ENCODE results near the gene SLC39A10.
"Not testable (repeated sequence)": the region's sequence is repeated elsewhere in the genome, so short reads cannot be mapped to it uniquely, and the experiment has no call there.

Gene SLC39A10, protein sequence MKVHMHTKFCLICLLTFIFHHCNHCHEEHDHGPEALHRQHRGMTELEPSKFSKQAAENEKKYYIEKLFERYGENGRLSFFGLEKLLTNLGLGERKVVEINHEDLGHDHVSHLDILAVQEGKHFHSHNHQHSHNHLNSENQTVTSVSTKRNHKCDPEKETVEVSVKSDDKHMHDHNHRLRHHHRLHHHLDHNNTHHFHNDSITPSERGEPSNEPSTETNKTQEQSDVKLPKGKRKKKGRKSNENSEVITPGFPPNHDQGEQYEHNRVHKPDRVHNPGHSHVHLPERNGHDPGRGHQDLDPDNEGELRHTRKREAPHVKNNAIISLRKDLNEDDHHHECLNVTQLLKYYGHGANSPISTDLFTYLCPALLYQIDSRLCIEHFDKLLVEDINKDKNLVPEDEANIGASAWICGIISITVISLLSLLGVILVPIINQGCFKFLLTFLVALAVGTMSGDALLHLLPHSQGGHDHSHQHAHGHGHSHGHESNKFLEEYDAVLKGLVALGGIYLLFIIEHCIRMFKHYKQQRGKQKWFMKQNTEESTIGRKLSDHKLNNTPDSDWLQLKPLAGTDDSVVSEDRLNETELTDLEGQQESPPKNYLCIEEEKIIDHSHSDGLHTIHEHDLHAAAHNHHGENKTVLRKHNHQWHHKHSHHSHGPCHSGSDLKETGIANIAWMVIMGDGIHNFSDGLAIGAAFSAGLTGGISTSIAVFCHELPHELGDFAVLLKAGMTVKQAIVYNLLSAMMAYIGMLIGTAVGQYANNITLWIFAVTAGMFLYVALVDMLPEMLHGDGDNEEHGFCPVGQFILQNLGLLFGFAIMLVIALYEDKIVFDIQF

DNA sequence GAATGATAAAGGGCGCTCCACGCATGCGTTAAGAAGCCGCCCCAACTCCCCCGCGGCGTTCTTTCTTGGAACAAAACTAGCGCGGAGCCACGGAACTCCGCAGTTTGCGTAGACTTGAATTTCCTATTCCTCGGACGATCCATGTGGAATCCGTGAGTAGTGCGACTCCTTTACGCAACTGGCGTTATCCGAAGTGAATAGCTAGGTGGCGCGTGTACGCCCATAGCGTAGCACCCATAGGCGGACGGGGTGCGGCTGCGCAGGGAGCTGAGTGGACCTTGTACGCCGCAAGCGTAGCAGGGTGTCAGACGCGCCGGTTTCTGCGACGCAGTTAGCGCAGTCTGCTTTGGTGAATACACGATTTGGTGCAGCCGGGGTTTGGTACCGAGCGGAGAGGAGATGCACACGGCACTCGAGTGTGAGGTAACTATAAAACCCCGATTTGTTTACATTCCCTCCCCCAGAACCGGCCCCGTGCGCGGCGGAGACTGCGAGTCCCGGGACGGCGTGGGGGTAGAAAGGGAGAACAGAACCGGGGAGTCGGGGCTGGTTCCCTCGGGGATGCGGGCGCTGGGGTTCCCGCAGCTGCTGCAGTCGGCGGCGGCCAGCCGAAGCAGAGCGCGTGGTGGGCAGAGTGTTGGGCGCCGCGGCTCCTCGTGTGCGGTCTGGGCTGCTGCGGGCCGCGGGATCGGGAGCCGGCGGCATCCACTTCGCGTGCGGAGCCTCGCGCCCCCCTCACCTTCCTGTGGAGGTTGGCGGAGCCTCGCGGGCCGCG lies at the start of gene SLC39A10:
Gene SLC39A10 (plus strand): TSS at position 368 of the 775 bp plus-strand sequence. CDS start 22,817 bp downstream, outside the sequence.
- DNase-seq: peak; percentile 99

DNA sequence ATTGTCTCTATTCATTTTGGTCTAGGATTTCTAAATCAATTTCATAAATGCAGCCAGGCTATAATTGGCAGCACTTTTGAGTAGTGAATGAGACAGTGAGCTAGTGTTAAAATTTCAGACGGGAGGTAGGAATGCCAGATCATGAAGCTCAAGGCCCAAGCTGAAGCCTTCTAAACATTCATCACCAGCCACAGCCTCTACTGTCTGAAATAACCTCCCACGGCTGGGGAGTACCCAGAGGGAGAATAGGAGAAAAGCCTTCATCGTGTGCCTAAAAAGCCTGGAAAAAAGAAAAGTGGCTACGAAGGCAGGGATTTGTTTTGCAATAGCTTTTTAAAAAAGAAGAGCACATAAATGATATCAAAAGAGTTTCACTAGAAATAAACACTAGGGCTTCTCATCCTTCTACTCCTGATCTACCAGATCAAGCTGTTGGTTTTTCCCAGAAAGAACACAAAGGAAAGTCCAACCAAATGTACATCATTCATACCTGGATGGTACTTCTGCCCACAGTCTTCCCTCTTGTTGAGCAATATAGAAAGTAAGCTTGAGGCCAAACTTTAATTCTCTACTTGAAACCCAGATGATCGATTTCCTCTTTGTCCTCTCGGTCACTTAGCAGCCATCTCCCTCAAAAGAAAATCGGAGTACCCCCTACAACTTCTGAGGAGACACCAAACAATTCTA lies 48.1 kb upstream of the SLC39A10 start:
- no peak for DNase-seq

DNA sequence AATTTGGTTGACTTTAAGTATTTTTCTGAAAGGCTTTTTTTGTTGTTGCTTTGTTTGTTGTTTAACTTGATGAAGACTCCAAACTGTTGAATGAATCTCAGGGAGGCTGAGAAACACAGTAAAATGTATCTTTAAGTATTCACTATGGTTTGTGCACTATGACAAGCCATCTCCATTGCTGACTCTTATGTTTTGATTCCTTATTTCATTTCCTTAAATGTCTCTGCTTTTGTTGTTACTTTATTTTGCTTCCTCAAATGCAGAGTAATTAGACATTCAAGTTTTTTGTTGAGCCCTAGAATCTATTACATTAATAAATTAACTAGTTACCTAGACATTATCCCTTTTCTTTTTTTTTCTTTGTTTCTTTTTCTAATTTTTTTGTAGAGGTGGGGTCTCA lies 46.3 kb upstream of the SLC39A10 start:
- no peak for DNase-seq

DNA sequence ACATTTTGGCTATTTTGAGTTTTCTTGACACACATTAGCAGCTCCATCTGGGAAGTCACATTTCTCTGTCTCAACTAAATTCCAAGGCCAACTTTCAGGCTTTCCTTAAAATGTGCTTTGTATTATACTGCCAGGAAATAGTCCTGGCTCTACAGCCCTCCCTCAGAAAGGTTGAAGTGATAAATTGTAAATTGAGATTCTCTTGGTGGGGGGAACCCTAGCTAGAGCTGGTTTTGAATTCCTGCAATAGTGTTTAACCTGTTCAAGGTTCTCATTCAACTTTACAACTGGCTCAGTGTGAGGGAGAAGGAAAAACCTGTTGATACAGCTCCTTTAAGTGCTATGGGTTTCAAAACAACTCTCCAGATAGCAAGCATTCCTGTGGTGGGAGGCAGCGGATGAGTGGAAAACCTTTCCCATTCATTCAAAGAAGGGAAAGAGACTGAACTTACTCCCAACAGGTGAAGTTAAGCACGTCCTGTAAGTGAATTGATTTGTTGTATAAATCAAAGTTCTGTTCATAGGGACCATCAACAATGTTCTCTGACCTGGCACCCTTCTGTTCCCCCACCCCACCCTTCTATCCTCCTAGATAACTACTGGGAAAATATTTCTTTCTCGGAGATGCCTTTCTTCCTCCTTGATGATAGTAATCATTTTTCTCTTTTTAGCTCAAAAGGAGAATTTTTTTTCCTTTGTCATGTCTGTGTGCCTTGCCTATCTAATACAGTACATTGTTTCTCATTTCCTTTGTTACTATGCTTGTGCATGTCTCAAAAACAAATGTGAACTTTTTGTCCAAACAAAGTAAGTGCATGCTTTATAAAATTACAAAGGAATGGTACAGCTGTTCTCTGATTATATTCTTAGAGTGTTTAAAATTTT lies 44.2 kb upstream of the SLC39A10 start:
- DNase-seq: peak; percentile 27

DNA sequence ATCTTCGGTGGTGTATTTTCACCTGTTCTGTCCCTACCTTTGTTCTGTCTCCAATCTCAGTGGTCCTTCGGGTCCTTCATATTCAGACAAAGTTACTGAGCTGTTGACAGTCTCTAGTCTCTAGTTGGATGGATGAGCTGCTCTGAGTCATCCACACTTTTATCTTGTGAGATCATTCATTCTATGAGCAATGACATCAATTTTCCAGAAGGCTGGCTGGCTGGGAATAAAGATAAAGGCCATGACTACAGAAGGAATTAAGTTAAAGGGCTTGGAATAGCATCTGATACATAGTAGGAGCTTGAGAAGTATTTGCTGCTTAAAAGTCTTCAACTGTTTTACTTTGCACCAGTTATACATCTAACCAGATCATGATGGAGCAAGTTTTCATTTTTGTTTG lies 43.1 kb upstream of the SLC39A10 start:
- peak; percentile 60 for DNase-seq

DNA sequence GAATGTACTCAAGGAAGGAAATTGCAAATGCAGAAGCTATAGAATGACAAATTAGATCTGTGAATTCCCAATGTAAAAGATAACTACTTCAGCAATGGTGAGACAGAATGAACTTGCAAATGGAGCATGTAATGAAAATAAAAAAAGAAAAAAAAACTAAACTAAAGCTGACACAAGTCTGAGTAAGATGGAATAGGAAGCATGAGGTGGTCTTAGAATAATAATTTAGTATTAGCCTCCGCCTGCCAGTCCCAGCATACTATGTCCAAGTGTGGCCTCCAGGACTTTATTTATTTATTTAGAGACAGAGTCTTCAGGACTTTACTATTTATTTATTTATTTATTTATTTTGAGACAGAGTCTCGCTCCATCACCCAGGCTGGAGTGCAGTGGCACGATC lies 37.4 kb upstream of the SLC39A10 start:
- no peak for DNase-seq

DNA sequence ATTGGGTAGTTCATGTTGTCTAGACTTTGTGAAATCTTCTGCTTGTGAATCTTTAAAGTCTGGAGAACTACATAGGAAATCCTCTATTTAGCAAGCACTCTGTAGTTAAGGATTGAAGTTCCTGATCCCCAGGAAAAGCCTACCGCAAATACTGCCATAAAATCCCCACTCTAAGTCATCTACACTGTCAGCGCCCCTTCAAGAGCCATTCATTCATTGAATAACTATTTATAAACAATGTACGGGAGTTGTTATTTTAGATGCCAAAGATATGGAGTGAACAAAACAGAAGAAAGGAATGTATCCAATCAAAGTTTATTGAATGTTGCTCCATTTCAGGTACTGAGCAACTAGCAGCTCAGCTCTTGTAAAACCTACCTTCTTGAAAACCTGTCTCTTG lies 36.5 kb upstream of the SLC39A10 start:
- DNase-seq: no peak

DNA sequence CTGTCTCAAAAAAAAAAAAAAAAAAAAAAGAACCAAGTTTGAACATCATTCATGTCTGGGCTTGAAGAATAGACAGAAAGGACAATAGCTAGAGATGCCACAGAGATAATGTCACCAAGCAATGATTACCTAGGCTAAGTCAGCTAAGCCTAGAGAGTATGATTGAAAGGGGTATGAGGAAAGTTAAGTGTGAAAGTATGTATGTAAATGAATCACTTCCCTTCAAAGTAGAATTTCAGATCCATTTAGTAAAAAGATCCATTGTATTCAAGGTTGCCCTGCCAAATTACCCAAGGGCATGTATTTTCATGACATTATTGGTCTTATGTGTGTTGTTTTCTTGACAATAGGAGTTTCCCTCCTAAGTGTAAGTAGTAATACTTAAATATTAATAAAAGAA lies 34.1 kb upstream of the SLC39A10 start:
- no peak for DNase-seq

DNA sequence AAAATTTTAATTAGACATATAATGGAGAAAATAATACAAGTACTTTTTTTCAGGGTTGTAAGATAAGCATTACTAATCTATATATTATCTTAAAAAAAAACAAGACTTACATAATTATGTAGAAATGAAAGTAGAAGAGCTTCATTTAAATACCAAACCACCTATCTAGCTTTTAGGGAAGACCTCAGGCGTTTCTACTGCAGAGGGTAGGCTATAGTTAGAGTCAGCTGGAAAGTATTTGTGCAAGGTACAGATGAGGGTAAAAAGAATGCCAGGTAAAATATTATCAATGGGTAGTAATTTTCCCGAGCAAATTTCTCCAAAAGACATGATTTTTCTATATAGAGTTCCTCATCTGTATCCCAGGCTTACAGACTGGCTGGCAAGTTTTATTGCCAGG lies 30.5 kb upstream of the SLC39A10 start:
- DNase-seq: no peak

DNA sequence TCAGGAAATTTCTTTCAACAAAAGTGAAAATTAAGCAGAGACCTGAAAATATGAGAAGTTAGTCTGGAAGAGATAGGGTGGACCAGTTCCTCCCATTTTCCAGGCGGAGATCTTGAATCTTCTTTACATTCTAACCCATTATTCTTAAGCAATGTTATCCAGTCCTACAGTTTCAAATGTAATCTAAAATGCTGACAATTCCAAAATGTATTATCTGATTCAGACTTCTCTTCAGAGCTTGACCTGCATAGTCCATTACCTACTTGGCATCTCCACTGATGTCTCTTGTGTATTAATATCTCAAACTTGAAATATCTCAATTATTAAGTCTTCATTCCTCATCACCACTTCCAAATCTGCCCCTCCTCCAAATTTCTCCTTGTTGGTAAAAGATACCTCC lies 28.4 kb upstream of the SLC39A10 start:
- no peak for DNase-seq

DNA sequence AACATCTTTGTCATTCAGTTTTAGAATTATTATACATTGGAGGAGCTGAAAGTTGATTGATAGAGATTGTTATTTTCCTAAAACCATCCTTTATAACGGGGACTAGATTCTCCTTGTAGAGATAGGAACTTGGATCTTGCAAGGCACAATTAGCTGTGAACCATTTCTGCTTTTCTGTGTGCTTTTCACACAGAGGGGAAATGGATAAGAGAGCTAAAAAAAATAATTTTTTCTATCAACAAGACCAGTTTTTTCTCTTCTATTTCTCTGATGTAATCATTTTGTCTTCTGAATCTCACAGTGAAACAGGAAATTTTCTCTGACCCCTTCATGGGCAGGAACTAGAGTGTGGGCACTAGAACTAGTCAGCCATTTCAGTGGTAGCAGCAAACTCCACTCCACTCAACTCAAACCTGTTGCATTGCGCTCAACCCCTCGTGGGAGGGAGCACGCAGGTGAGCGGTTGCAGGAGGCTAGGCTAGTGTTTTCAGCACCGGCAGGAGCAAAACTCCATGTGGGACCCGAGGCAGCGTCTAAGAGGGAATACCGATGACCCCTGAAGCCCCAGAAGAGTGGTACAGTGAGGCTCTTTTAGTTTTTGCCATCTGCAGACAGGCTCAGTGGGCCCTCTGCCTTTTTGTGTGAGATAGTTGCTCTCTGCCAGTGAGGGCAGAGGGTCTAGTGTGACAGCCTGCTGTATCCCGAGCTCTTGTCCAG lies 24.0 kb upstream of the SLC39A10 start:
- no peak for DNase-seq

DNA sequence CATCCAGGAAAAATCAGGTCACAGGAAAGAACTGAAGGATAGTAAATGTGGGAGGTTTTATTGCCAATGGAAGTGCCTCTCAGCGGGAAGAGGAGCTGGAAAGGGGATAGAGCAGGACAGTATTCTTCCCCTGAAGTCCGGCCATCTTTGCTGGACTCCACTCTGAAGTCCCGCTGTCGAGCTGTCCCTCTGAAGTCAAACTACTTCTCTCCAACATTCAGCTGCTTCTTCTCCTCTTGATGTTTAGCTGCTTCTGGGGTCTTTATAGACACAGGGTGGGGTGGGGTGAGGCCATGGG lies 23.5 kb upstream of the SLC39A10 start:
- DNase-seq: no peak

DNA sequence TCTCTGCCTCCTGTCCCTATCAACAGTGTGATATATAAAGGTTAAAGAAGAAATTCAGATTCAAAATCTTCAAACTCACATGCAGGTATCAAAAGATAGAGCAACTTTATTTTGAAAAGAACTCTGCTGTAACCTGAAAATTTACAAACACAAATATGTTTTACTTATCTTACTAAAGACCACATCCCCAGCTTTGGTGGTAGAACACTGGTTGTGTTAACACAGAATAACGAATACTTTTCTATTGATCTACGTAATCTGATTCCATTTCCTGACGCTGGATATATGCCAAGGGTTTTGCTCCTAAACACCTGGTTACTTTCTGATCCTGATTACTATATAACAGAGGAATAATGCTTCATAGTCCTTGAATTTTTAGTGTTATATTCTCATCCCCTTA lies 23.1 kb upstream of the SLC39A10 start:
- no peak for DNase-seq

DNA sequence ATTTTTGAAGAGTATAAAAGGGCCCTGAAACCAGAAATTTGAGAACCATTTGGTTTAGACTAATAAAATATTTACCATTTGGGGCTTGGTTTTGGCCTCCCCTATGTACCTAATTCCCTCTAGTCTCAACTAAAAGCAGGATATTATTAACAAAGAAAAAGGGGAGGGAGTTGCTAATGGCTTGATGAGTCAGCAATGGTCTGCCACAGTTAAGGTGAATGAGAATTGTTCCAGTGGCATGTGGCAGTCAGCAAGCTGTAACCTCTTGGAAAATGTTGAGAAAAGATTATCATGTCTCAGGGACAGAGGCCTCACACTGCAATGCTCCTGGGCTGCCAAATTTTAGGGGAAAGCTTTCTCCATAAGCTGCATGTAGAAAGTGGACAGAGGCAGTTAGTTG lies 20.1 kb upstream of the SLC39A10 start:
- peak; percentile 10 for DNase-seq

DNA sequence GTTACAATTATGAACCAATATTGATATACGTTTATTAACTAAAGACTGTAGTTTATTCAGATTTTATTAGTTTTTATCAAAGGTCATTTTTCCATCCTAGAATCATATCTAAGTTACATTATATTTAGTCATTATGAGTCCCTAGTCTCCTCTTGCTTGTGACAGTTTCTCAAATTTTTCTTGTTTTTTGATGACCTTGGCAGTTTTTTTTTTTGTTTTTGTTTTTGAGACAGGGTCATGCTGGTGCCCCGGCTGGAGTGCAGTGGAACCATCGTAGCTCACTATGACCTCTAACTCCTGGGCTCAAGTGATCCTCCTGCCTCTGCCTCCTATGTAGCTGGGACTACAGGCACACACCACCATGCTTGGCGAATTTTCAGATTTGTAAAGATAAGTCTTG lies 18.3 kb upstream of the SLC39A10 start:
- DNase-seq: no peak

DNA sequence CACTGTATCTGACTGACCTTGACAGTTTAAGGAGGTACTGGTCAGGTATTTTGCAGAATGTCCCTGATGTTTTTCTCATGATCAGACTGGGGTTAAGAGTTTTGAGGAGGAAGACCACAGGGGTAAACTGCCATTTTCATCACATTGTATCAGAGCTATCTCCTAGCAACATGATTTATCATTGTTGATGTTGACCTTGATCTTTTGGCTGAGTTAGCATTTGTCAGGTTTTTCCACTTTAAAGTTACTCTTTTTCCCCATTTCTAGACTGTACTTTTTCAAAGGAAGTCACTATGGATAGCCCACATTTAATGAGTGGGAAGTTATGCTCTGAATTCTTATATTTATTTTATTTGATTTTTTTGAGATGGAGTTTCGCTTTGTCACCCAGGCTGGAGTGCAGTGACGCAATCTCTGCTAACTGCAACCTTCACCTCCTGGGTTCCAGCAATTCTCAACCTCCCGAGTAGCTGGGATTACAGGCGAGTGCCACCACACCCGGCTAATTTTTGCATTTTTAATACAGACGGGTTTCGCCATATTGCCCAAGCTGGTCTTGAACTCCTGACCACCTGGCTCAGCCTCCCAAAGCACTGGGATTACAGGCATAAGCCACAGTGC lies 17.7 kb upstream of the SLC39A10 start:
- no peak for DNase-seq

DNA sequence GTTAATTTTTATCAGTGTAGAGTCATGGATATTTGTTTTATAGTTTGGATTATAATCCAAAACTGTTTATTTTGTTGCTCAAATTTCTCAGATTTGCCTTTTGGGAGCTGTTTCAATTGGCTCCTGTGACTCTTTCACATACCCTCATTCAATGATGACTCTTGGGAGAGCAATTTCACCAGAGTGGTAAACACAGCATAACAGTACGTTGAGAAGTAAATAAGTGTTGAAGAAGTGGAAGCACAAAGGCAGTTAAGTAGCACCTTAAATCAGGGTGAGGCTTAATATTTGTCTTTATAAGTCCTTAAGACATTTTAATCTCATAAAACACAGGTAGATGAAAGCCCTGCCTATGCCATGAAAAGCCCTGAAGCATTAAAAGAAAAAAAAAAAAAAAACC lies 17.1 kb upstream of the SLC39A10 start:
- DNase-seq: no peak

DNA sequence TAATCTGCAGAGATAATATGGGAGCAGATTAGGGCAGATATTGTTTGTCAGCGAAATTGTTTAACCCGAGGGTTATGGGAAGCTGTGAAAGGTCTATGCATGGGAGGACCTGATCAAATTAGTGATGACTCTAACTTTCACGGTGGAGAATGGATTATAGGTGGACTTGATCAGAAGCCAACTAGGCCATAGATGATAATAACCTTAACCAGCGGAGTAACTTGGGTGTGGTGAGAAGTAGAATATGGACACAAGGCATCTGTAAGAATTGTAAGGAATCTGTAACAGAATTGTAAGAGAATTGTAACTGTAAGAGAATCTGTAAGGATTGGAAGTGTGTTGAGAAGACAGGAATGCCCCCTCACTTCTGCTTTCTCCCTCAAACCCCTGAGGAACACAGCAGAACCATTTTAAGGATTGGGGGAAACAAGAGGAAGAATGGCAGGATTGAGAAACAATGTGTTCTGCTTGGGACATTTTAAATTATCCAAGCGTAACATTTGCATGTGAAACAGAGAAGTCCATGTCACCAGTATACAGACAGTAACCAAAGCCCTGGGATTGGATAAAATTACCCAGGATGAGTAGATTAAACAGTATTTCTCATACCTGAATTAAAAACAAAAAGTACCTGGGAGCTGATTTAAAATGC lies 14.9 kb upstream of the SLC39A10 start:
- no peak for DNase-seq

DNA sequence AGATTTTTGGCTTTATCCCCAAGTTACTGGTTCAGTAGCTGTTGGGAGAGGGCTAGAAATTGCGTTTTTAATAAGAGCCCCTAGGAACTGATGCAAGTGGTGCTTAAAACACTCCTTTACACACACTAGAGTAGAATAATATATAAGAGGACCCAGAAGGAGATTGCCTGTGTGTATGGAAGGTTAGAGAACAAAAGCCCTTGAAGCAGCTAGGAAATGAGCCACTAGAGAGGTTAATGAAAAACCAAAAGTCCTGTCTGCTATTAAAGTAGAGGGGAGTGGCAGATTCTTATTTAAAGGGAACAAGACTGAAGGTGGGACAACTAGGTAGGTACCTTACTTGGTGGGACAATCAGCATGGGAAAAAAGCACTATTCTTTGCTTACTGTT lies 14.4 kb upstream of the SLC39A10 start:
- peak; percentile 10 for DNase-seq

DNA sequence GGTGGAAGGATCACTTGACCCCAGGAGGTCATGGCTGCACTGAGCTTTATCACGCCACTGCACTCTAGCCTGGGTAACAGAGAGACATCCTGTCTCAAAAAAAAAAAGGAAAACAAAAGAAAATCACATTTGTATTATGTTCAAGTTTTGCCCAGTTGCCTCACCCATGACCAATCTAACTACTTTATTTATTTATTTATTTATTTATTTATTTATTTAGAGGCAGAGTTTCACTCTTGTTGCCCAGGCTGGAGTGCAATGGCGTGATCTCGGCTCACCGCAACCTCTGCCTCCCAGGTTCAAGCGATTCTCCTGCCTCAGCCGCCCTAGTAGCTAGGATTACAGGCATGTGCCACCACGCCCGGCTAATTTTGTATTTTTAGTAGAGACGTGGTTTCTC lies 12.3 kb upstream of the SLC39A10 start:
- DNase-seq: not testable (repeated sequence)

Measured in DMS53 (cell line).